ENCODE results near the gene DDIT3. TPM values are rescaled to one million over a fixed set of nuclear protein-coding genes. Genes with fewer than 3 reads are reported as not detected.

DDIT3 gene
- total RNA-seq, 2 experiments from 2014 or later = 32.3 to 42.7 TPM

DNA sequence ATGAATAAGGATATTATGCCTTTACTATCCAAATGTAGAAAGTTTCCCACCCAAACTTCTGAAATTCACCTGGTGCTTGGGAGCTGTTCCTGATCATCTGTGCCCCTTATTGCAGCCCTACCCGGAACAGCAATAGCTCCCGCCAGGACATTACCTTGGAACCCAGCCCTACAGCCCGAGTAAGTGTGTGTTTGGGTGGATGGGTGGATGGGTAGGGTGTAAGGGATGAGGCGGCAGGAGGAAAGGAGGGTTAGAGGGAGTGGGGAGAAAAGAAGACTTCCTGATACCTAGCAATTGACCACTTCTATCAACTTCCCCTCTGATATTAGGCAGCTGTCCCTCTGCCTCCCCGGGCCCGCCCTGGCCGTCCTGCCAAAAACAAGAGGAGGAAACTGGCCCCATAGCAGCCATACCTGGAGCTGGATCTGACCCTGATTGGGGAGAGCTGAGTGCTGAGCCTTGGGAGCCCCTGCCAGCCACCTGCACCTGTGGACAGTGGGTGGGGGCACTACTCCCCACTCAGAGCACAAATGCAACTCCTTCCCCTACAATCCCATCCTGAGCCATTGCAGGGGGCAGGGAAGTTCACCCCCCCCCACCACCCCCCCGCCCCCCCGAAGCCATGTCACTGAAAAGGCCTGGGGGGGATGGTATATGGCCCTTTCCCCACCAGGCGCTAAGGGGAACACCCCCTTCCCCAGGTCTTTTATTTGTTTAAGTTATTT lies 8.7 kb upstream of the DDIT3 start:
- Histone ChIP-seq H3K4me3 (ENCODE audit: low read depth, low read length, poor library complexity, severe bottlenecking) (no peak overlapping the region), H3K4me2 (ENCODE audit: low read length) (no peak overlapping the region), H3K27ac (ENCODE audit: low read depth, low read length, poor library complexity, severe bottlenecking) (no peak overlapping the region), H3K9me3 (ENCODE audit: low read length) (no peaks in the 10 kb centered on the region), H4K20me1 (ENCODE audit: insufficient read depth, low read length) (peaks cover 7% of the 10 kb centered on the region; the same call in 1 of the 2 replicates), H3K79me2 (ENCODE audit: insufficient read depth, low read depth, low read length) (peaks cover 11% of the 10 kb centered on the region), H3K9me2 (ENCODE audit: insufficient read depth, low read length) (no peaks in the 10 kb centered on the region), H3K4me1 (ENCODE audit: insufficient read depth, low read length, poor library complexity, severe bottlenecking) (peaks cover 15% of the 10 kb centered on the region), H2AFZ (ENCODE audit: low read length) (no peak overlapping the region), H3K36me3 (ENCODE audit: insufficient read depth, low read length) (peaks cover 94% of the 10 kb centered on the region)
- ChIA-PET CTCF (ENCODE audit: unreplicated experiment) (interaction anchor here (0.6 kb wide), 1 partner anchor 78 kb away, joined by 3 read pairs; no protein-coding TSS in a partner anchor), POLR2A (no interaction called here)
- no TSS peak for BruUV-seq (replicated peaks)
- intact Hi-C loops (cut with micrococcal nuclease; ENCODE audit: unreplicated experiment) = no loop called here
- TF ChIP-seq EZH2phosphoT487 (IDR thresholded peaks at IDR 0.05; ENCODE audit: borderline replicate concordance, low read depth, low read length) = no peak
- TF ChIP-seq, protein P1, sequence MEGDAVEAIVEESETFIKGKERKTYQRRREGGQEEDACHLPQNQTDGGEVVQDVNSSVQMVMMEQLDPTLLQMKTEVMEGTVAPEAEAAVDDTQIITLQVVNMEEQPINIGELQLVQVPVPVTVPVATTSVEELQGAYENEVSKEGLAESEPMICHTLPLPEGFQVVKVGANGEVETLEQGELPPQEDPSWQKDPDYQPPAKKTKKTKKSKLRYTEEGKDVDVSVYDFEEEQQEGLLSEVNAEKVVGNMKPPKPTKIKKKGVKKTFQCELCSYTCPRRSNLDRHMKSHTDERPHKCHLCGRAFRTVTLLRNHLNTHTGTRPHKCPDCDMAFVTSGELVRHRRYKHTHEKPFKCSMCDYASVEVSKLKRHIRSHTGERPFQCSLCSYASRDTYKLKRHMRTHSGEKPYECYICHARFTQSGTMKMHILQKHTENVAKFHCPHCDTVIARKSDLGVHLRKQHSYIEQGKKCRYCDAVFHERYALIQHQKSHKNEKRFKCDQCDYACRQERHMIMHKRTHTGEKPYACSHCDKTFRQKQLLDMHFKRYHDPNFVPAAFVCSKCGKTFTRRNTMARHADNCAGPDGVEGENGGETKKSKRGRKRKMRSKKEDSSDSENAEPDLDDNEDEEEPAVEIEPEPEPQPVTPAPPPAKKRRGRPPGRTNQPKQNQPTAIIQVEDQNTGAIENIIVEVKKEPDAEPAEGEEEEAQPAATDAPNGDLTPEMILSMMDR (conservative IDR thresholded peaks at IDR 0.05; ENCODE audit: low read length) = no peak
- DNase-seq (ENCODE audit: low spot score) = no peak

DNA sequence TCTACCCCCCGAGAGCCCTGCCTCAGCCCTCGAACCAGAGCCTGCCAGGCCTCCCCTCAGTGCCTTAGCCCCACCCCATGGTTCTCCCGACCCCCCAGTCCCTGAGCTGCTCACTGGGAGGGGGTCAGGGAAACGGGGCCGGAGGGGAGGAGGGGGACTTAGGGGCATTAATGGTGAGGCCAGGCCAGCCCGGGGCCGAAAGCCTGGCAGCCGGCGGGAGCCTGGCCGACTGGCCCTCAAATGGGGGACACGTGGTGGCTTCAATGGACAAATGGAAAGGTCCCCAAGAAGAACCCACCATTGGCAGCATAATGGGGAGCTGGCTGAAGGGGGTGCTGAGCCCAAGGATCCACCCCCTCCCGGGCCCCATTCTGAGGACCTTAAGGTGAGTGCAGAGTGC lies 7.9 kb upstream of the DDIT3 start:
- Histone ChIP-seq H4K20me1 (ENCODE audit: insufficient read depth, low read length) (peaks cover 12% of the 10 kb centered on the region; the same call in 1 of the 2 replicates), H3K36me3 (ENCODE audit: insufficient read depth, low read length) (peaks cover 88% of the 10 kb centered on the region), H3K27ac (ENCODE audit: low read depth, low read length, poor library complexity, severe bottlenecking) (no peak overlapping the region), H3K79me2 (ENCODE audit: insufficient read depth, low read depth, low read length) (peaks cover 19% of the 10 kb centered on the region), H3K9me3 (ENCODE audit: low read length) (no peaks in the 10 kb centered on the region), H3K4me1 (ENCODE audit: insufficient read depth, low read length, poor library complexity, severe bottlenecking) (peaks cover 20% of the 10 kb centered on the region), H3K9me2 (ENCODE audit: insufficient read depth, low read length) (no peaks in the 10 kb centered on the region), H3K4me3 (ENCODE audit: low read depth, low read length, poor library complexity, severe bottlenecking) (no peak overlapping the region), H2AFZ (ENCODE audit: low read length) (no peak overlapping the region), H3K4me2 (ENCODE audit: low read length) (no peak overlapping the region)
- ChIA-PET CTCF (ENCODE audit: unreplicated experiment) (no interaction called here), POLR2A (interaction anchor here (0.6 kb wide), 1 partner anchor 412 kb away, joined by 3 read pairs; no protein-coding TSS in a partner anchor)
- intact Hi-C loops (cut with micrococcal nuclease; ENCODE audit: unreplicated experiment) = no loop called here
- TF ChIP-seq, protein P1 (conservative IDR thresholded peaks at IDR 0.05; ENCODE audit: low read length) = no peak
- no peak for TF ChIP-seq EZH2phosphoT487 (IDR thresholded peaks at IDR 0.05; ENCODE audit: borderline replicate concordance, low read depth, low read length)
- BruUV-seq (replicated peaks) = no TSS peak
- no peak for DNase-seq (ENCODE audit: low spot score)

DNA sequence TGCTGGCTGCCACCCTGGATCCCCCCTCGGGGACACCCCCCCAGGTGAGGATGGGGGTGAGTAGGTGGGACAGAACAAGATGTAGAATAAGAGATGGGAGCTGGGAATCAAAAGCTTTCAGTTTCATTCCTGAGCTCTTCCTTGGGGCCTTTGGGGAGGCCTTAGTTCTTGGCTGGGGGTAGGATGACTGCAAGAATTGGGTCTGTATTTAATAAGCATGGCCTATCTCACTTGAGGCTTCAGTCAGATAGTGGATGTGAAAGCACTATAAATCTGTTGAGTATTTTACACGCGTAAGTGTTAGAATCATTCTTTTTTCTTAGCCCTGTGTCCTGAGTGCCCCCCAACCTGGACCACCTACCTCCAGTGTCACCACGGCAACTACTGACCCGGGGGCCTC lies 6.9 kb upstream of the DDIT3 start:
- peaks cover 12% of the 10 kb centered on the region; the same call in 1 of the 2 replicates for H4K20me1 ChIP-seq (ENCODE audit: insufficient read depth, low read length)
- H2AFZ ChIP-seq (ENCODE audit: low read length) = no peak overlapping the region
- intact Hi-C loops (cut with micrococcal nuclease; ENCODE audit: unreplicated experiment) = no loop called here
- no peak for DNase-seq (ENCODE audit: low spot score)
- no peak overlapping the region for H3K4me3 ChIP-seq (ENCODE audit: low read depth, low read length, poor library complexity, severe bottlenecking)
- TF ChIP-seq EZH2phosphoT487 (IDR thresholded peaks at IDR 0.05; ENCODE audit: borderline replicate concordance, low read depth, low read length) = no peak
- TF ChIP-seq, protein P1 (conservative IDR thresholded peaks at IDR 0.05; ENCODE audit: low read length) = no peak
- H3K27ac ChIP-seq (ENCODE audit: low read depth, low read length, poor library complexity, severe bottlenecking) = no peak overlapping the region
- CTCF ChIA-PET (ENCODE audit: unreplicated experiment) = no interaction called here
- POLR2A ChIA-PET = no interaction called here
- peaks cover 21% of the 10 kb centered on the region for H3K79me2 ChIP-seq (ENCODE audit: insufficient read depth, low read depth, low read length)
- peaks cover 22% of the 10 kb centered on the region for H3K4me1 ChIP-seq (ENCODE audit: insufficient read depth, low read length, poor library complexity, severe bottlenecking)
- H3K9me3 ChIP-seq (ENCODE audit: low read length) = no peaks in the 10 kb centered on the region
- peaks cover 78% of the 10 kb centered on the region for H3K36me3 ChIP-seq (ENCODE audit: insufficient read depth, low read length)
- no TSS peak for BruUV-seq (replicated peaks)
- H3K9me2 ChIP-seq (ENCODE audit: insufficient read depth, low read length) = no peaks in the 10 kb centered on the region
- H3K4me2 ChIP-seq (ENCODE audit: low read length) = no peak overlapping the region
